Measurements from ENCODE around the gene SECISBP2.
"Not testable (repeated sequence)": the region's sequence is repeated elsewhere in the genome, so short reads cannot be mapped to it uniquely, and the experiment has no call there.

SECISBP2 gene

DNA sequence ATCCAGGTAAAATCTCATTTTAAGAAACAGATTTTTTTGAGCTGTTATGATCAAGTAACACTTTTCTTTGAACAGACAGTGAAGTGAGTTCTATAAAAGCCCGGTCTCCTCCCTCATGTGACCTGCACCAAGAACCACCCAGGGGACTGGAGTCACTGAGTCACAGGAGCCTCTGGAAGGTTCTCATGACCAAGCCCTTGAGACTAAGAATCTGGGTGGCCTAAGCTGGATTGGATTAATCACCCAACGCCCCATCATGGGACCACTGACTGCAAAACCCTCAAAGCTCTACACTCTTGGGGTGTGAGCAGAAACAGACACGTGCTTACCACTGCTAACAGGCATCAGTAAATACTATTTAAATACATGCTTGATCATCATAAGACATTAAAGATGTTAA lies 48.4 kb downstream of the SECISBP2 start:
- no peak for DNase-seq (ENCODE audit: low spot score)

DNA sequence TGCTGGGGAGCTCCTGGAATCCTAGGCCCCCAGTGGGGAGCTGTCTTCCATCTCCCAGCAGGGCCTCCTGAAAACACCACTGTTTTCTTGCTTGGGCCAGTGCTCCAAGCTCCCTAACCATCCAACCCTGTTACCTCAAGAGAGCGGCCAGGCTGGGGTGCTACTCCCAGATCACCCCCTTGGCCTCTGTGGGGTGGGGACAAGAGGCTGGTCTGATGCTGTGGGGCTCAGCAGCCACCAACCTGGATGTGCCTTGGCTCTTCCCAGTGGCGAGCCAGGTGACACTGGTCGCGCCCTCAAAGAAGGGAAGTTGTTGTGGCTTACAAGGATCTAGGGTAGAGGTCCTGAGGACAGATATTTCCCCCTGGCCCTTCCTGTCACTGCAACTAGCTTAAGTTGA lies 49.0 kb downstream of the SECISBP2 start:
- DNase-seq (ENCODE audit: low spot score), result no peak

- no peak for DNase-seq (ENCODE audit: low spot score)
Observed at GRCh38 chr9:89367726-89368437, 49.6 kb downstream of the SECISBP2 start.

DNA sequence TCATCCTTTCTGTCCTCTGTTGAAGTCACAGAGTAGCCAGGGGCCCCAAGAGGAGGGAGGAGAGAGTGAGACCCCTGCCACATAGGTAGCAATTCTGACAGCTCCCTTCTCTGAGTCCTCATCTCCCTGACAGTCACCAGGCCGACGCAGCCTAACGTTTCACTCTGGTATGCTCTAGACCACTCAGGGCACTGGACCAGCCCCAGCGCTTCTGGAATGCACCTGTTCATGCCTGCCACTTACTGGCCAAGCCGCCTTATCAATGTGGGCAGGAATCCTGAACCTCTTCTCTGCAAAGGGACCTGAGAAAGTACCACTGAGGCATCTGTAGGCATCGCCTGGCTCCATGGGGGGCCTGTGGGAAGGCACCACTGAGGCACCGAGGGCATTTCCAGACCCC lies 50.2 kb downstream of the SECISBP2 start:
- no peak for DNase-seq (ENCODE audit: low spot score)

- DNase-seq (ENCODE audit: low spot score), result no peak
Observed at GRCh38 chr9:89368978-89369377, 50.7 kb downstream of the SECISBP2 start.

DNA sequence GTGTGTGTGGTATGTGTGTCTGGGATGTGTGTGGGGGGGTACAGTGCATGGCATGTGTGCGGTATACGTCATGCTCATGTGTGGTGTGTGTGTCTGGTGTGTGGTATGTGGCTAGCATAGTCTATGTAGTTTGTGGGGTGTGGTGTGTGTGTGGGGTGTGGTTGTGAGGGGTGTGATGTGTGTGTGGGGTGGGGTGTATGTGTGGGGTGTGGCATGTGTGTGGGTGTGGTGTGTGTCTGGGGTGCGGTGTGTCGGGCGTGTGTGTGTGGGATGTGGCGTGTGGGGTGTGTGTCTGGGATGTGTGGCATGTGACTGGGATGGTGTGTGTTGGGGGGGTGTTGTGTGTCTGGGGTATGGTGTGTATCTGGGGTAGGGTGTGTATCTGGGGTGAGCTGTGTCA lies 52.3 kb downstream of the SECISBP2 start:
- DNase-seq (ENCODE audit: low spot score), result no peak

- not testable (repeated sequence) for DNase-seq (ENCODE audit: low spot score)
Observed at GRCh38 chr9:89371791-89372190, 53.5 kb downstream of the SECISBP2 start.

- DNase-seq (ENCODE audit: low spot score), result no peak
Observed at GRCh38 chr9:89372230-89372816, 54.0 kb downstream of the SECISBP2 start.

DNA sequence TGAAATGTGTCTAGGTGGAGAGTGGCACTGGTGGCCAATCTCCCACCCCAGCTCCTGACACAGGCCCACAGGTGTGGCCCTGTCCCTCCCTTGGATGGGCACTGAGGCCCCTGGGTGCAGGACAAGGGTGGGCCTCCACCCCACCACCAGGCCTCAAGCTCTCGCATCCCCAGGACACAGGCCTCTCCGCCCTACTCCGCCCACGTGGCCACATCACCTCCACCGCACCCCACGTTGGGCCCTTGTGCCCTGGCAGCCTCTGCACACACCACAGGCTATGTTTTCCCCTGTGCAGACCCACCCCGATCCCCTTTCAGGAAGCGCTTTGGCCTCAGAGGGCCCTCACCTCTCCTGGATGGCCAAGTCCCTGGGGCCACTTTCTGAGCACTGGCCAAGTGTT lies 54.7 kb downstream of the SECISBP2 start:
- no peak for DNase-seq (ENCODE audit: low spot score)

DNA sequence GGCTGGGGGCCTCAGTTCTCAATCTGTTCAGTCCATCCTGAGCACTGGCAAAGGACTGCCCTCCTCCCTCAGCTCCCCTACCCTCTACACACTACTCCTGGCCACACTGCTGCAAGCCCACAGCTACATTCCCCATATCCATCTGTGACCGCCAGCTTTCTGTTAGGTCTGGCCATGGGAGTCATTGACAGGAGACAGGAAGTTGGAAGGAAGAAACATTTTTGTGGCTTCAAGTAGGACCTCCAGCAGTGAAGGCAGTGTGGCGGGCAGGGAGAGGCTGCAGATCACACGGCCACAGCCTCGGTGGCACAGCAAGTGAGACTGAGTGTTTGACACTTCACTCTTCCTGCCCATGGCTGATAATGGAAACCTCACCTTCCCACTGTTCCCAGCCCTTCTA lies 55.9 kb downstream of the SECISBP2 start:
- DNase-seq (ENCODE audit: low spot score), result no peak

DNA sequence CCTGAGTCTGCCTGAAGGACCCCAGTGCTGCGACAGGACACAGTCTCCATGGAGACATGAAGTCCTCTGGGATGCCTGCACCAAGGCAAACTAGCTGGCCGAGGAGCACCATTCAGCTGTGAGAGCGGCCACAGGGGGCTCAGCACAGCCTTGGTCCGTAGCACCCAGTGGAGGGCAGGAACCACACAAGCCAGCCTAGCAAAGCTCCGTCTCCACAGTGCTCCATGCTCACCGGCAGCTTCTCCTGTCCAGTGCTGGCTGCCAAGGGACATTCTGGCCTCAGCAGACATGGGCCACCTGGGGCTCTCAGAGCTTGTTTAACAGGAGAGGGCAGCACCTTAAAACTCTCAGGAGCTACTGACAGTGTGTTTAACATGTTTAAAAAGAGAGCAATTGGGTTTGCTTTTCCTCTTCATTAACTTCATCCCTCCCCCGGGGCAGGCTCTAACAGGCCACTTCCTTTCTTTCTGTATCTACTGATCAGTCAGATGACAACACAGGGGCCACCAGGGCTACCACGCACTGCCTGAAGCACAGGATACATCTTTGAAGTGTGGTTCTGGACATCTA lies 57.0 kb downstream of the SECISBP2 start:
- DNase-seq (ENCODE audit: low spot score), result no peak

GRCh38 chr9:89376286-89376685 lies 58.0 kb downstream of the SECISBP2 start:
- no peak for DNase-seq (ENCODE audit: low spot score)

- no peak for DNase-seq (ENCODE audit: low spot score)
Observed at GRCh38 chr9:89376741-89377351, 58.5 kb downstream of the SECISBP2 start.

DNA sequence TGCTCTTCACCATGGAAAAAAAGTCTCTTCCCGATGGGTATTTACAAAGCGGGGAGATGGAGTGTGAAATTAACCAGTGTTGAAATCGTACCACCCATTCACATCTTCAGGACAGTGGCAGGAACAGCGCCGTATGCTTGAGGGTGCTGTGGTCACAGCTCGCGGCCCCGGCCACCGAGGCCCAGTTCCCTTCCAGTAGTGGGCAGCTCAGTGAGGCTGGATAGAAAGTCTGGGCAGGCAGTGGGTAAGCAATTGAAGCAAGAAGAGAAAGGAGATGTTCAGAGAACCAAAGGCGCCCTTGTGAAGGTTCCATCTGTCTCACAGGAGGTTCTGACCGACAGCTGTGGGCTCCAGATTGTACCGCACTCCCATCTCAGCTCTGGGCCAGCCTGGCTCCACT lies 59.1 kb downstream of the SECISBP2 start:
- DNase-seq (ENCODE audit: low spot score), result no peak

DNA sequence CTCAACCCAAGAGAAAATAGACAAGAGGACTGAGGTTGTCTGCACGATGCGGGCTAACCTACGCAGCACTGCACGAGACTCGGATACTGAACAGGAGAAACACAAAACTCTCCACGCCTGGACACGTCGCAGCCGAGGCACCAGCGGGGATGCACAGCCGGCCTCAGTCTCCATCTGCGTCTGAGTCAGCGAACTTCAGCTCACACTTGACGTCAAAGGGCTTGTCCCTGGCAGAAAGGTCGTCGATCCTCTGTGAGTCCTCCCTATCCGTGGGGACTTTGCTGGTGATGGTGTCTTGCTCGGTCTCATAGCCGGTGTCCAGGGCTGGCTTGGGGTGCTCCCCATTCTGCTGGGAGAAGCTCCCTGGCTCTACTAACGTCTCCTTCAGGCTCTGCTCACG lies 60.2 kb downstream of the SECISBP2 start:
- no peak for DNase-seq (ENCODE audit: low spot score)

- no peak for DNase-seq (ENCODE audit: low spot score)
Observed at GRCh38 chr9:89379031-89379430, 60.7 kb downstream of the SECISBP2 start.

DNA sequence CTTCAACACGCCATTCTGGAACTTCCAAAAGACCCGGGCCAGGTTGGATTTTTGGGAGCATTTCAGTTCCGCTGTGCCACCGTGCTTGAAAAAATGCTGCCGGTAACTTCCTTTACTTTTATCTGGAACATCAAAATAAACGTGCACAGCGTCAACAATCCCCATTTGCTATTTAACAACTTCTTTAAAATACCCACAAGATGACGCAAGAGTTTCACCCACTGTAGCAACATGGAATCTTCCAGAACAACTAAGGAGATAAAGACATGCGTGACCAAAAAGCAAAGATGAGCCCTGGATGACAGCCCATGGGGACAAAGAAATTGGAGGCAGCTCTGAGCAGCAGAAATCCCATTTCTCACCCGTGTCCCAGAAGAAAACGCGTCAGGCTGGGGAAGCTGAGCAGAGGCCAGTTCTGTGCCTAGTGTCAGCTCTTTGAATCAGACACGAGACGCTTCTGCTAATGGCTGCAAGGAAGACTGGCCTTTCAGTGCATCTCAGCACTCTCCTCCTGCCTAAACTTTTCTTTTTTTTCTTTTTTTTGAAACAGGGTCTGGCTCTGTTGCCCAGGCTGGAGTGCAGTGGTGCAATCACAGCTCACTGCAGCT lies 61.3 kb downstream of the SECISBP2 start:
- DNase-seq (ENCODE audit: low spot score), result no peak

DNA sequence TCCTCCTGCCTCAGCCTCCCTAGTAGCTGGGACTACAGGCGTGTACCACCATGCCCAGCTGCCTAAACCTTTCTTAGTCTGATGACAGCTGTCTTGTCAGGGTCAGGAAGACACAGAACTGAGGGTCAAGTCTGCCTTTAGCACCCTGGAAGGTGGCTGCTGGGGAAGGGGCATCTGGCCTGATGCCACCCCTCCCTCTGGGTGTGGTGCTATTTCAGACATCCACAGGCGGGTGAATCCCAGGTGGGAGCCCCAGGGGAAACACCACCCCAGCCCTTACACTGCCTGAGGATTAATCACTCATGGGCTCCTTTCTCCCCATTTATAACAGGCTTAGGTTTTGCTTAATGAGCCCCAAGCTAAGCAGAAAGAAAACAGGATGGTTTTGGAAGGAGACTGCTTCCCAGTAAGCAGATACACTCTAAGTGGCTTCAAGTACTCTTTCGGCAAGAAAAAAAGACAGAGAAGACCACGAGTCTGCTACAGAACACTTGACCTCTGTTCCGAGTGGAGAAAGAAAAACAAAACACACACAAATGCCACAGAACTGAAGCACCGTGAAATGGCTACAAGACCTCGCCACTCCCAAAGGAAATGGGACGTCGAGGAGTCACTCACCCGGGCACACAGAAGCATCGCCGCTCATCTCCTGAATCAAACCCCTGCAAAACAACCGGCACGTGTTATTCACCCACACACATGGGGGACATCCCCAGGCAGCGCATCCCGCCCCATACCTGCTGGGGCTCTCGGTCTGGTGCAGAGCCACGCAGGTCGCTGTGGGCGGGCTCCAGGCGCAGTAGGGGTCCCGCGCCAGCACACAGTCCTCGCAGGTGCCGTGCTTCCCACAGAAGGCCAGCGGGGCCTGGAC lies 62.4 kb downstream of the SECISBP2 start:
- no peak for DNase-seq (ENCODE audit: low spot score)

GRCh38 chr9:89381308-89381609 lies 63.0 kb downstream of the SECISBP2 start:
- DNase-seq (ENCODE audit: low spot score), result no peak

- DNase-seq (ENCODE audit: low spot score), result no peak
Observed at GRCh38 chr9:89382026-89382986, 64.0 kb downstream of the SECISBP2 start.

All from LoVo (cell line).